IPS-NIHi11 (cell line): ENCODE data around the gene MAVS.
"Not testable (repeated sequence)": the region's sequence is repeated elsewhere in the genome, so short reads cannot be mapped to it uniquely, and the experiment has no call there.

Experiments used
- DNase-seq: peaks from one replicate; pipeline ENCODE4 v3.0.0; 2012; ENCODE audit warnings: mixed read lengths, low spot score

Gene MAVS

GRCh38 chr20:3854462-3854871 is 7.8 kb downstream of the MAVS start:
- no peak for DNase-seq

DNA sequence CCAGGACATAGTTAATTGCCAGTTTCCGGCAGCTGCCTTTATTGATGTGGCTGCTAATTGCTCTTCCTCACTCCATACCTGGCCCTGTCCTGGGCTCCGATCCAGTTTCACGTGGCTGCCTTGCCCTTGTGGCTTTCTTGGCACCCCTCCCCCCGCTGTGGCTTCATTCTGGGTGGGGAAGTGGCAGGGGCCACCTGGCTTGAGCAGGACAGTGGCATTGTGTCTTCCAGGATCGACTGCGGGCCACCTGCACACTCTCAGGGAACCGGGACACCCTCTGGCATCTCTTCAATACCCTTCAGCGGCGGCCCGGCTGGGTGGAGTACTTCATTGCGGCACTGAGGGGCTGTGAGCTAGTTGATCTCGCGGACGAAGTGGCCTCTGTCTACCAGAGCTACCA is 10.8 kb downstream of the MAVS start:
- DNase-seq = no peak

DNA sequence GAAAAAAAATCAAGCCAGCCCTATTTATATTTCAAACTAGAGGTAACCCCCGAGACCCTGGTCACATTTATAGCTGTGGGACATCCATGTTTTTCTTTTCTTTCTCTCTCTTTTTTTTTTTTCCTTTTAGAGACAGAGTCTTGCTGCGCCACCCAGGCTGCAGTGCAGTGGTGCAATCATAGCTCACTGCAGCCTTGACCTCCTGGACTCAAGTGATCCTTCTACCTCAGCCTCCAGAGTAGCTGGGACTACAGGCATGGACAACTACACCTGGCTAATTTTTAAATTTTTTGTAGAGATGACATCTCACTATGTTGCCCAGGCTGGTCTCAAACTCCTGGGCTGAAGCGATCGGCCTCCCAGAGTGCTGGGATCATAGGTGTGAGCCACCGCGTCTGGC is 12.1 kb downstream of the MAVS start:
- DNase-seq = no peak

DNA sequence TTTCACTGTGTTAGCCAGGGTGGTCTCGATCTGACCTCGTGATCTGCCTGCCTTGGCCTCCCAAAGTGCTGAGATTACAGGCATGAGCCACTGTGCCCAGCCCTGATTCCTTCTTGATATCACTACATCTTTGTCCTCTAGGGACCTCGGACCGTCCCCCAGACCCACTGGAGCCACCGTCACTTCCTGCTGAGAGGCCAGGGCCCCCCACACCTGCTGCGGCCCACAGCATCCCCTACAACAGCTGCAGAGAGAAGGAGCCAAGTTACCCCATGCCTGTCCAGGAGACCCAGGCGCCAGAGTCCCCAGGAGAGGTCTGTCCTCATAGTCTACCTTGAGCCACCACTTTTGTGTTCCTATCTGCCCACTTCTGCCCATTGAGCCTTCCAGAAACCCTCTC is 14.6 kb downstream of the MAVS start:
- no peak for DNase-seq

- no peak for DNase-seq
Observed at GRCh38 chr20:3862333-3862732, 15.7 kb downstream of the MAVS start.

- no peak for DNase-seq
Observed at GRCh38 chr20:3863317-3863716, 16.7 kb downstream of the MAVS start.

DNA sequence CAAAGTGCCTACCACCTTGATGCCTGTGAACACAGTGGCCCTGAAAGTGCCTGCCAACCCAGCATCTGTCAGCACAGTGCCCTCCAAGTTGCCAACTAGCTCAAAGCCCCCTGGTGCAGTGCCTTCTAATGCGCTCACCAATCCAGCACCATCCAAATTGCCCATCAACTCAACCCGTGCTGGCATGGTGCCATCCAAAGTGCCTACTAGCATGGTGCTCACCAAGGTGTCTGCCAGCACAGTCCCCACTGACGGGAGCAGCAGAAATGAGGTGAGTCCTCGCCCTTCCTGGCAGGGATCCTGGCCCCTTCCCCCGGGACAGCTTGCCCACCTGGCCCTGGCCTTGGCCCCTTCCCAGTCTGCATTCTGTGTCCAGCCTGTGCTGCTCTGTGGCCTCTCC is 17.9 kb downstream of the MAVS start:
- DNase-seq = no peak

DNA sequence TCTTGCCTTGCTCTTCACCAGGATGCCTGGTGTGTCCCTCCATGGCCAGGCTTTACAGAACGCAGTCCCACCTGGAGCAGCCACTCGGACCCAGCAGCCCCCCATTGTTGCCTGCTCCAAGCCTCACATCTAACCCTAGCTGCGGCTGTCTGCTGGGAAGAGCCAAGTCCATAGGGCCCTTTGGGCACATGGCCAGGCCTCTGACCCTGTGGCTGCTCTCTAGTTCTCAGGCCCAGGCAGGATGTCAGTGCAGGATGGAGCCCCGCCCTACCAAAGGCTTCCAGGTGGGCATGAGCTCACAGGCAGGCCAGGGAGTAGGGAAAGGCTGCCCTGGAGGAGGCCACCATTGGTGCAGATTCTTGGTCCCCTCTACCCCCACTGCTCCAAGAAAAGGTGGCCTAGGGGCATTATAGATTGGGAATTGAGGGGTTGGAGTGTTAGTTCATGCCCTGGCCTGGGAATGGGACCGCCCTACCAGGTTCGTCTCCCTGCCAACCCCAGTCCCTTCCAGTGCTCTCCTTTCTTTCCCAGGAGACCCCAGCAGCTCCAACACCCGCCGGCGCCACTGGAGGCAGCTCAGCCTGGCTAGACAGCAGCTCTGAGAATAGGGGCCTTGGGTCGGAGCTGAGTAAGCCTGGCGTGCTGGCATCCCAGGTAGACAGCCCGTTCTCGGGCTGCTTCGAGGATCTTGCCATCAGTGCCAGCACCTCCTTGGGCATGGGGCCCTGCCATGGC is 18.7 kb downstream of the MAVS start:
- DNase-seq = no peak

DNA sequence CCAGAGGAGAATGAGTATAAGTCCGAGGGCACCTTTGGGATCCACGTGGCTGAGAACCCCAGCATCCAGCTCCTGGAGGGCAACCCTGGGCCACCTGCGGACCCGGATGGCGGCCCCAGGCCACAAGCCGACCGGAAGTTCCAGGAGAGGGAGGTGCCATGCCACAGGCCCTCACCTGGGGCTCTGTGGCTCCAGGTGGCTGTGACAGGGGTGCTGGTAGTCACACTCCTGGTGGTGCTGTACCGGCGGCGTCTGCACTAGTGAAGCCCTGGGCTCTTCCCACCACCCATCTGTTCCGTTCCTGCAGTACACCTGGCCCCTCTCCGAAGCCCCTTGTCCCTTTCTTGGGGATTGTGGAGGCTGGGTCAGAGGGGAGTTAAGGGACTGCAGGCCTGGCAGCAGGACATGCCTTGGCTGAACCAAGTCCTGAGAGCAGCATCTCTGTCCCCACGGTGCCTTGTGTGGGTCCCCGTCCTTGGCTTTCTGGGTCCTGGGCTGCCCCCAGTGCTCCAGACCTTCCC is 19.3 kb downstream of the MAVS start:
- no peak for DNase-seq

DNA sequence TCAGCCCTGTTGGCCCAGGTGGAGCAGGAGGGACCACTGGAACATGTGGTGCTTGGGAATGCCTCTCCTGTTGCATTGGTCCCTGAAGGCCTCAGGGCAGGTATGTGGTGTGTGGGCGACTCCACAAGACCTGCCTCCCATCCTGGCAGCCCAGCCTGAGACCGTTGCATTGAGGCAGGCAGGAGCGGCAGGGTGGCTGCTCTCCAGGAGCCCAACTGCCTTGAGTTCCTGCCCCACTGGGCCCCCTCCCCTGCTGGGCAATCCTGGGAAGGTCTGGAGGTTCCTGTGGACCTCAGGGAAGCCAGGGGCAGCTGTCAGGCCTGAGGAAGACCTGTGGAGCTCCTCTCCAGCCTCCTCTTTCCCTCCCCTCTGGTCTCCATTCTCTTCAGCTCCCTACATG is 19.8 kb downstream of the MAVS start:
- DNase-seq = no peak

DNA sequence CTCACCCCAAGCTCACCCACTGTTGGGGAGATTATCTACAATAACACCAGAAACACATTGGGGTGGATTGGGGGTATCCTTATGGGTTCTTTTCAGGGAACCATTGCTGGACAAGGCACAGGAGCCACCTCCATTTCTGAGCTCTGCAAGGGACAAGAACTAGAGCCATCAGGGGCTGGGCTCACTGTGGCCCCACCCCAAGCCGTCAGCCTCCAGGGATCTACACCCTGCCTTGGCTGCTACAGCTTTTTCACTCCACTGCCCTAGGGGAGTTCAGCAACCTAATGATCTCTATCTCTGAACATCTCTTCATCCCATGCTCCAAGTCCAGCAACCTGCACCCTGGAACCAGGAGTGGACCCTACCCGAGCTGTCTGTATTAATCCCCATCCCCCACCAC is 21.2 kb downstream of the MAVS start:
- no peak for DNase-seq

DNA sequence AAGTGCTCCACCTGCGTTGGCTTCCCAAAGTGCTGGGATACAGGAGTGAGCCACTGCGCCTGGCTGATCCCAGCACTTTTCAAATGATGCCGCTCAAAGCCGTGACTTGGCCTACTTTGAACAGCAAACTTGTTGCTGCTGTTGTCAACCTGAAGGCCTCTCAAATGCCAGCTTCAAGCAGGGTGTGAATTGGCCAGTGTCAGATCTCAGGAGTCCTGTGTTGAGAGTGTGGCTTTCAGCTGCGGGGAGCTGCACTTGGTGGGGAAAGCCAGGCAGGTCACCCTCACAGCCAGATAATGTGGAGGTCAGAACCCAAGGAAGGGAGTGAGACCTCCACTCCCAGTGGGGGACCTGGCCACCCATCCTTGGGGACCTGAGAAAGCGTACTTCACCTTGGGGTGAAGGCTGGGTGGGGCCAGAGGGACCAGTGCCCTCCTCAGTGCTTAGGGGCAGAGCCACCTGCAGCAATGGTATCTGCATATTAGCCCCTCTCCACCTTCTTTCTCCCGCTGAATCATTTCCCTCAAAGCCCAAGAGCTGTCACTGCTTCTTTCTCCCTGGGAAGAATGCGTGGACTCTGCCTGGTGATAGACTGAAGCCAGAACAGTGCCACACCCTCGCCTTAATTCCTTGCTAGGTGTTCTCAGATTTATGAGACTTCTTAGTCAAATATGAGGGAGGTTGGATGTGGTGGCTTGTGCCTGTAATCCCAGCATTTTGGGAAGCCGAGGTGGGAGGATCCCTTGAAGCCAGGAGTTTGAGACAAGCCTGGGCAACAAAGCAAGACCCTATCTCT is 23.4 kb downstream of the MAVS start:
- no peak for DNase-seq

- no peak for DNase-seq
Observed at GRCh38 chr20:3871550-3872265, 25.1 kb downstream of the MAVS start.

DNA sequence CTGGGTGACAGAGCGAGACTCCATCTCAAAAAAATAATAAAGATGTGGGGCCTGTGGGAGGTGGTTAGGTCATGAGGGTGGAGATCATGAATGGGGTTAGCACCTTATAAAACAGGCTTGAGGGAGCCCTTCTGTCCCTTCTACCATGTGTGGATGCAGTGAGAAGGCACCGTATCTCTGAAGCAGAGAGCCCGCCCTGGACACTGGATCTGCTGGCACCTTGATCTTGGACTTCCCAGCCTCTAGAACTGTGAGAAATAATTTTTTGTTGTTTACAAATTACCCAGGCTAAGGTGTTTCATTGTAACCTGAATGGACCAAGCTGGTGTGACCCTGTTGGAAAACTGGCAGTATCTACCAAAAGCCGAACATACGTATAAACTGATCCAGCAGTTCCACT is 26.9 kb downstream of the MAVS start:
- no peak for DNase-seq

GRCh38 chr20:3874194-3874844 is 27.7 kb downstream of the MAVS start:
- no peak for DNase-seq

DNA sequence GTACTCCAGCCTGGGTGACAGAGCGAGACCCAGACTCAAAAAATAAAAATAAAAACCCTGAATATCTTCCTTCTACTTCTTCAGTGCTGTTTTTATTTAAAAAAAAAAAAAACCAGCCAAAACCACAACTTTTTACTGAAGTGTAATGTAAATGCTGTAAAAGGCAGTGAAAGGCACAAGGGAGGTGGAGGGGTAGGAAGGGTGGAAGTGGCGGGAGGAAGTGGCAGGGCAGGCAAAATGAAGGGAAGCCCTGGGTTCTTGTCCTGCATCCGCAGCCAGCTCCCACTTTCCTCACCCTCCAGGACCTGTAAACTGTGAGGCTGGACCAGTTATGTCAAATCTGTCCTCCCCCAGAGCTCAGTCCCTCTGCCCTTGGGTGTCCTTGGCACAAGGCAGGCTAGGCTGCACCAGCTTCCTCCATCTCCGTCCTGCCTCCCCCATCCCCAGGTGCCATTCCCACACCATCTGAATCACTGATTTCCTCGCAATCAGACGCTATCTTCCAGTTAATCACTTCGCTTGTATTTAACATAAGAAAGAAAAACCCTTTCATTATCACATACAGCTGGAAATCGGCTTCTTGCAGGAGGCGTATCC is 28.8 kb downstream of the MAVS start:
- DNase-seq = no peak

- no peak for DNase-seq
Observed at GRCh38 chr20:3876000-3876399, 29.4 kb downstream of the MAVS start.

DNA sequence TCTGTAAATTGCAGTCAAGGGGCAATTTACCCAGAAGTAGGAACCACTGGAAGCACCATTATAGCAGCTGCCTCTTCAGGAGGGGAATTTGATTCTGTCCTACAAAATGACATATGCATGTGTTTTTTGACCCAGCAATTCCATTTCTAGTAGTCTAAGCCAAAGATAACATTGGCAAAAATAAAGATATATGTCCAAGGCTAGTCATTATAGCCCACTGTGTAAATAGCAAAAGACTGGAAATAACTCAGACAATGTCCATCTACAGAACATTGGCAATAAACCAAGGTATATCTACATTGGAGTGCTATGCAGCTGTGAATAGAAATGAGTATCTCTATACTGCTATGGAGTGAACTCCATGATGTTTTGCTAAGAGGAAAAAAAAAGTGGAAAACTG is 30.0 kb downstream of the MAVS start:
- DNase-seq = no peak

GRCh38 chr20:3878921-3879274 is 32.3 kb downstream of the MAVS start:
- DNase-seq = not testable (repeated sequence)

DNA sequence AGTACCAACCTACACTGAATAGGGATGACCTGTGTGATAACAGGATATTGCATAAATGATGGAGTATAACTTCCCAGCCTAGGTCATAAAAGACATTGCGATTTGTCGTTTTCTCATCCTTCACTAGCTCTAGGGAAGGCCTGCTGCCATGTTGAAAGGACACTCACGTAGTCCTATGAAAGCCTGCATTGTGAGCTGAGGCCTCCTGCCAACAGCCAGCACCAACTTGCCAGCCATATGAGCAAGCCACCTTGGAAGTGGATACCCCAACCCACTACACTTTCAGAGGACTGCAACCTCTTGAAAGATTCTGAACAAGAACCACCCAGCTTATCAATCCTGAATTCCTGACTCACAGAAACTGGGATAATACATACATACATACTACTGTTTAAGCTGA is 39.1 kb downstream of the MAVS start:
- DNase-seq = no peak

DNA sequence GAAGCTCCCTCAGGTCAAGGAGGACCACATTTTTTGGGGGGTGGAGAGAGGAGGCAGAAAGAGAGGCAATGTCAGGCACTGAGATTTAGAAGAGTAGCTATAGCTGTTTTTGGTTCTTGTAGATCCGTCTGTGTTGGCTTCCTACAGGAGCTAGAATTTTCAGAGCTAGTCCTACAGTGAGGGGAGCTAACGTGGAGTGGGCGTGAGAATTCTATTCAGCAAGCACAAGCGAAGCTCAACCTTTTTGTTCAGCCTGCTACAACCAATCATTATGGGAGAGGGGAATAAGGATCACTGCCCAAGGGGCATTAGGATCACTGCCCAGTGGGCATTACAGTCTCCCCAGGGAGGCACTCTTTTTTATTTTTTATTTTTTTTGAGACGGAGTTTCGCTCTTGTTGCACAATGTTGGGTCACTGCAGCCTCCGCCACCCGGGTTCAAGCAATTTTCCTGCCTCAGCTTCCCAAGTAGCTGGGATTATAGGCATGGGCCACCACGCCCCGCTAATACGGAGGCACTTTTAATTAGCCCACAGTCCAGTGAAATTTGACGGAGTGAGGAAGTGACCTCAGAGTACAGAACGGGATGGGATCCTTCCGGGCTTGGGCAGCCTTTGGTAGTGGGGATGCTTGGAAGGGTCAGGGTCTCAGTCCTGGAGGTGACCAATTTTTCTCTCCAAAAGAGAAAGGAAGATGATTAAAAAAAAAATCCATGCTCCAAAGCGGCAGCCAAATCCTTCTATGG is 41.4 kb downstream of the MAVS start:
- no peak for DNase-seq
